GM13977 (cell line): ENCODE measurements around the gene SOCS3.

Experiments
- DNase-seq: peaks from one replicate; pipeline ENCODE4 v3.0.0; 2012; ENCODE audit warnings: low spot score
- in situ Hi-C: fragments of 300-500 bp; cut with MboI; formaldehyde crosslinking; loops from one replicate; pipeline ENCODE4 v1.12.0; 2022; ENCODE audit warnings: low sequenced_read_pairs, low pct_unique_long_range_greater_than_20kb, mixed read lengths, inconsistent platforms; ENCODE audit not compliant: unreplicated experiment
- TF ChIP-seq, protein P1 (sequence below): IDR thresholded peaks from 2 replicates; pipeline ENCODE4 v1.5.1; 2012; ENCODE audit warnings: mild to moderate bottlenecking, control low read depth; ENCODE audit not compliant: insufficient read depth; ENCODE audit errors: extremely low read depth, missing control alignments

SOCS3 gene

GRCh38 chr17:78375401-78376151, 15.7 kb upstream of the SOCS3 start:
- no peak for DNase-seq
- TF ChIP-seq, protein P1, sequence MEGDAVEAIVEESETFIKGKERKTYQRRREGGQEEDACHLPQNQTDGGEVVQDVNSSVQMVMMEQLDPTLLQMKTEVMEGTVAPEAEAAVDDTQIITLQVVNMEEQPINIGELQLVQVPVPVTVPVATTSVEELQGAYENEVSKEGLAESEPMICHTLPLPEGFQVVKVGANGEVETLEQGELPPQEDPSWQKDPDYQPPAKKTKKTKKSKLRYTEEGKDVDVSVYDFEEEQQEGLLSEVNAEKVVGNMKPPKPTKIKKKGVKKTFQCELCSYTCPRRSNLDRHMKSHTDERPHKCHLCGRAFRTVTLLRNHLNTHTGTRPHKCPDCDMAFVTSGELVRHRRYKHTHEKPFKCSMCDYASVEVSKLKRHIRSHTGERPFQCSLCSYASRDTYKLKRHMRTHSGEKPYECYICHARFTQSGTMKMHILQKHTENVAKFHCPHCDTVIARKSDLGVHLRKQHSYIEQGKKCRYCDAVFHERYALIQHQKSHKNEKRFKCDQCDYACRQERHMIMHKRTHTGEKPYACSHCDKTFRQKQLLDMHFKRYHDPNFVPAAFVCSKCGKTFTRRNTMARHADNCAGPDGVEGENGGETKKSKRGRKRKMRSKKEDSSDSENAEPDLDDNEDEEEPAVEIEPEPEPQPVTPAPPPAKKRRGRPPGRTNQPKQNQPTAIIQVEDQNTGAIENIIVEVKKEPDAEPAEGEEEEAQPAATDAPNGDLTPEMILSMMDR, result no peak
- in situ Hi-C loops, result no loop called here

DNA sequence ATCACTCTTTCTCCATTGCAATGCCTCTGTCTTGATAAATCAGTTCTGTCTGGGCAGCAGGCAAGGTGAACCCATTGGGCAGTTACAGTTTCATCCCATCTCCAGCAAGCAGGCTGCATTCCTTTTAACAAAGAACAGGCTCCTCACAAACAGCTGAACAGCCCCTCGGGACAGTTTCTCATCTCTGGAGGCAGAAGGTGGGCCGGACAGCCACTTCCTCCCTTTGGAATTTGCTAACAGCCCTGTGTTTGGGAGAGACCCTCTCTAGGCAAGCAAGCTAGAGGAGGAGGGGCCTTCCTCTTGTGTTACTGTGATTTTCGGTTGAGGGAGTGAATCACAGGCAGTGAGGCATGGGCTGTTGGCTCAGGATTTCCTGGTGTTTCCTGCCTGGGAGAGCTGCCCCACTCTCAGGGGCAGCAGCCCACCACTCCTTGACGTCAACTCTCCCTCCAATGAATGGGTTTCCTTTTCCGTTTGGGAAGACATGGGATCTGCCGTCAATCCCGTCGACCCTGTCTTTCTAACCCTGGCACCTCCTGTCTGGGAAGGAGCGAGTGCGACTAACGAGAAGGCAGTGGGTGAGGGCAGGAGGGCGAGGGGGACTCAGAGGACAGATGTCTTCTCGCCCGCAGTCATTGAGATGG, 14.9 kb upstream of the SOCS3 start:
- TF ChIP-seq, protein P1, result no peak
- no peak for DNase-seq

DNA sequence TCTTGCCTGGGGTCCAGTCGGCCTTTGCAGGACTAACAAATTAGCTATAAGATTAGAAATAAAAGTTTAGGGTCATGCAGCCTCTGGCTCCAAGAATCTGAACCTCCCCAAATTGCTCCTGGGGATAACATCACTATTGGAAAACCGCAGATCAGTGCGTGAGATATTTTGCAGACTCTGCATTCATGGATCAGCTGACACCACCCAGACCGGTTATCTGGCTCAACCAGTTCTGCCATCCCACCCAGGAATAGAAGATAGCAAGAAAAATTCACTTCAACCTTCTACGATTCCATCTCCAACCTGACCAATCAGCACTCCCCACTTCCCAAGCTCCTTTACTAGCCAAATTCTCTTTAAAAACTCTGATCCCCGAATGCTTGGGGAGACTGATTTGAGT, 14.3 kb upstream of the SOCS3 start:
- in situ Hi-C loops, result no loop called here
- DNase-seq, result no peak
- TF ChIP-seq, protein P1, result no peak

More for the DNA sequence above, 14.9 kb upstream of the SOCS3 start:
- in situ Hi-C loops, result no loop called here

GRCh38 chr17:78372841-78373240, 13.0 kb upstream of the SOCS3 start:
- TF ChIP-seq, protein P1, result no peak
- in situ Hi-C loops, result no loop called here
- DNase-seq, result no peak

DNA sequence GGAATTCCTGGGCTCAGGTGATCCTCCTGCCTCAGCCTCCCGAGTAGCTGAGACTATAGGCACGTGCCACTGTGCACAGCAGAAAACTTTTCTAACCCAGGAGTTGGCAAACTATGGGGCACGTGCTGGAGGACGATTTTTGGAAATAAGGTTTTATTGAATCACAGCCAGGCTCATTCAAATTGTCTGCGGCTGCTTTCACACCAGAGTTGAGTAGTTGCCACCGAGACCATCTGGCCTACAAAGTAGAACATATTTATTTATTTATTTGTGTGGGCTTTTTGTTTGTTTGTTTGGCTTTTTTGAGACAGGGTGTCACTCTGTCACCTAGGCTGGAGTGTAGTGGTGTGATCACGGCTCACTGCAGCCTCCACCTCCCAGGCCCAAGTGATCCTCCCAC, 11.2 kb upstream of the SOCS3 start:
- in situ Hi-C loops, result no loop called here
- TF ChIP-seq, protein P1, result no peak
- no peak for DNase-seq

DNA sequence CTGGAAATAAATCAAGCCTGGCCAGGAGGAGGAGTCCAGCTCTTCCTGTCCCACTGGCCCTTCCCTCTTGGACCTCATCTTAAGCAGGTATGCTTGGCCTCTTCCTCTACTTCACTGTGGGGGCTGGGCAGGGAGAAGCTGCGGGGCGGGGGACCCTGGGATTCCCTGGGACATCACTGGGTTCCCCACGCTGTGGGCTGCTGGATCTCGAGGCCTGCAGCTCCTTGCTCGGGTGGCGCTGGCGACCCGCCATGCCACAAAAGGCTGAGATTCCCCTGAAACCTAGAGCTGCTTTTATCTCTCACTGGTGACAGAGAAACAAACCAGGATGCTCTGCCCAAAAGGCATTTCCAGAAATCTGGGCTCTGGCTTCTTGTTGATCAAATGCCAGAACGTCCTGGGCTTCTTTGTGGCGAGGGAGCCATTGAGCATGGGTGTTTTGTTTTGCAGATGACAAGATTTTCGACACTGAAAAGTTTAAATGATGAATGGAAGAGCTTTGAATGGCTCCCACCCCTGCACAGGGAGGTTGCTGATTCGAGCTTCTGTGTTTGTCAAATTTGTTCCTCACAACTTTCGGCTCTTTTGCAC, 10.0 kb upstream of the SOCS3 start:
- TF ChIP-seq, protein P1, result no peak
- DNase-seq, result no peak
- in situ Hi-C loops, result no loop called here
